PC-9 (cell line): Measurements from ENCODE around the gene ARHGAP26. TPM values are rescaled to one million over a fixed set of nuclear protein-coding genes. Genes with fewer than 3 reads are reported as not detected.

Experiments used
- BruUV-seq: library from RNA; stranded (reverse); fragments of 400-500 nt; replicated peaks from 2 replicates; lab custom pipeline; 2021; lab: Mats Ljungman, UMichigan
- CTCF ChIA-PET: fragments of 300-600 bp; sonication (Branson Sonifier 250); formaldehyde crosslinking; loops from one replicate; lab custom pipeline; 2022; ENCODE audit warnings: antibody characterized with exemption; lab: Charles Lee
- POLR2A ChIA-PET: fragments of 300-600 bp; sonication (Branson Sonifier 250); formaldehyde crosslinking; loops from one replicate; lab custom pipeline; 2022; ENCODE audit warnings: antibody characterized with exemption; ENCODE audit not compliant: unreplicated experiment; lab: Charles Lee
- DNase-seq, 2 experiments: peaks; one replicate each; pipeline versions ENCODE4 v3.0.0 to v3.0.0-alpha.2; 2015 to 2022; ENCODE audit warnings: mixed read lengths in 1 of 2
- H2AFZ ChIP-seq: fragments of 200-600 bp; sonication (generic); 2 replicates; pipeline ENCODE4 v1.8.1; 2017; ENCODE audit warnings: antibody characterized with exemption
- H3F3A ChIP-seq: fragments of 200-600 bp; sonication (generic); 2 replicates; pipeline ENCODE4 v1.8.1; 2017; ENCODE audit warnings: antibody characterized with exemption, mild to moderate bottlenecking, low read depth; ENCODE audit not compliant: insufficient read depth
- H3K27ac ChIP-seq: fragments of 200-600 bp; sonication (generic); 2 replicates; pipeline ENCODE4 v1.6.1; 2016; ENCODE audit warnings: mixed run types
- H3K27me3 ChIP-seq: fragments of 200-600 bp; sonication (generic); 2 replicates; pipeline ENCODE4 v1.6.1; 2016; ENCODE audit warnings: low read depth, mixed run types; ENCODE audit not compliant: insufficient read depth
- H3K36me3 ChIP-seq: fragments of 200-600 bp; sonication (generic); 2 replicates; pipeline ENCODE4 v1.6.1; 2016; ENCODE audit warnings: low read depth, mixed run types
- H3K4me1 ChIP-seq: fragments of 200-600 bp; sonication (generic); replicated peaks from 2 replicates; pipeline ENCODE4 v1.6.1; 2016; ENCODE audit warnings: mixed run types; ENCODE audit not compliant: insufficient read depth
- H3K4me2 ChIP-seq: fragments of 200-600 bp; sonication (generic); 2 replicates; pipeline ENCODE4 v1.6.1; 2017; ENCODE audit warnings: mixed run types
- H3K4me3 ChIP-seq: fragments of 200-600 bp; sonication (generic); 2 replicates; pipeline ENCODE4 v1.6.1; 2016; ENCODE audit warnings: mixed run types
- H3K79me2 ChIP-seq: fragments of 200-600 bp; sonication (generic); 2 replicates; pipeline ENCODE4 v1.6.1; 2017; ENCODE audit warnings: low read depth, mixed run types
- H3K9me2 ChIP-seq: fragments of 200-600 bp; sonication (generic); 2 replicates; pipeline ENCODE4 v1.8.1; 2017; ENCODE audit warnings: mild to moderate bottlenecking; ENCODE audit not compliant: insufficient read depth
- H3K9me3 ChIP-seq: fragments of 200-600 bp; sonication (generic); 2 replicates; pipeline ENCODE4 v1.8.1; 2016; ENCODE audit warnings: low read depth; ENCODE audit not compliant: insufficient read depth
- H4K20me1 ChIP-seq: fragments of 200-600 bp; sonication (generic); 2 replicates; pipeline ENCODE4 v1.8.1; 2017; ENCODE audit not compliant: insufficient read depth
- CTCF ChIP-seq: fragments of 200-600 bp; sonication (generic); conservative IDR thresholded peaks from 2 replicates; pipeline ENCODE4 v1.6.1; 2017; ENCODE audit warnings: mixed run types, antibody characterized with exemption, mild to moderate bottlenecking, moderate library complexity
- EZH2 ChIP-seq: fragments of 200-600 bp; sonication (generic); IDR thresholded peaks from 2 replicates; pipeline ENCODE4 v1.8.0; 2017; ENCODE audit warnings: antibody characterized with exemption, low read depth
- intact Hi-C: fragments of 100-400 bp; cut with micrococcal nuclease; formaldehyde crosslinking; loops from one replicate; pipeline ENCODE4 v1.10.0; 2022; ENCODE audit not compliant: unreplicated experiment
- total RNA-seq: library from RNA; stranded (reverse); gene quantifications from 2 replicates; pipeline ENCODE4 v1.2.3, GENCODE V29; 2021

Gene ARHGAP26
- total RNA-seq, 1 experiment from 2014 or later: 29.7 TPM

GRCh38 chr5:143151056-143151700, 381.0 kb downstream of the ARHGAP26 start:
- ChIA-PET POLR2A (no interaction called here), CTCF (no interaction called here)
- Histone ChIP-seq H3K79me2 (no peaks in the 10 kb centered on the region), H3K27me3 (no peaks in the 10 kb centered on the region), H2AFZ (no peak overlapping the region), H3K27ac (no peak overlapping the region), H3K4me2 (no peak overlapping the region), H3K36me3 (no peaks in the 10 kb centered on the region; the same call in 1 of the 2 replicates), H3K4me1 (peaks cover 15% of the 10 kb centered on the region), H4K20me1 (no peaks in the 10 kb centered on the region), H3K9me3 (no peaks in the 10 kb centered on the region), H3K4me3 (no peak overlapping the region), H3K9me2 (no peaks in the 10 kb centered on the region), H3F3A (peaks cover 13% of the 10 kb centered on the region; the same call in 1 of the 2 replicates)
- intact Hi-C loops: no loop called here
- TF ChIP-seq EZH2 (no peak), CTCF (no peak)
- DNase-seq: no peak
- BruUV-seq: no TSS peak

GRCh38 chr5:143152445-143152844, 382.3 kb downstream of the ARHGAP26 start:
- H3K27me3 ChIP-seq: no peaks in the 10 kb centered on the region
- POLR2A ChIA-PET: no interaction called here
- H2AFZ ChIP-seq: no peak overlapping the region
- H3K27ac ChIP-seq: no peak overlapping the region
- H4K20me1 ChIP-seq: no peaks in the 10 kb centered on the region
- H3K4me3 ChIP-seq: no peak overlapping the region
- peaks cover 15% of the 10 kb centered on the region for H3K4me1 ChIP-seq
- no peak for DNase-seq
- no TSS peak for BruUV-seq
- H3K4me2 ChIP-seq: no peak overlapping the region
- no peaks in the 10 kb centered on the region for H3K9me2 ChIP-seq
- no peaks in the 10 kb centered on the region; the same call in 1 of the 2 replicates for H3K36me3 ChIP-seq
- no peak for TF ChIP-seq EZH2
- no peak for TF ChIP-seq CTCF
- H3F3A ChIP-seq: peaks cover 13% of the 10 kb centered on the region; the same call in 1 of the 2 replicates
- no peaks in the 10 kb centered on the region for H3K79me2 ChIP-seq
- H3K9me3 ChIP-seq: no peaks in the 10 kb centered on the region
- CTCF ChIA-PET: no interaction called here
- intact Hi-C loops: no loop called here

GRCh38 chr5:143153332-143154119, 383.3 kb downstream of the ARHGAP26 start:
- no peaks in the 10 kb centered on the region for H3K9me2 ChIP-seq
- no peak for DNase-seq
- no peak for TF ChIP-seq CTCF
- TF ChIP-seq EZH2: no peak
- H3K4me2 ChIP-seq: no peak overlapping the region
- no peaks in the 10 kb centered on the region; the same call in 1 of the 2 replicates for H3K36me3 ChIP-seq
- no peak overlapping the region for H2AFZ ChIP-seq
- peaks cover 13% of the 10 kb centered on the region; the same call in 1 of the 2 replicates for H3F3A ChIP-seq
- no peaks in the 10 kb centered on the region for H4K20me1 ChIP-seq
- POLR2A ChIA-PET: interaction anchor here (0.5 to 0.6 kb wide), 3 partner anchors 39 to 214 kb away, joined by 4 to 11 read pairs (median 5); no protein-coding TSS in a partner anchor
- BruUV-seq: no TSS peak
- H3K27me3 ChIP-seq: no peaks in the 10 kb centered on the region
- H3K4me1 ChIP-seq: peaks cover 15% of the 10 kb centered on the region
- CTCF ChIA-PET: interaction anchor here (0.6 kb wide), 1 partner anchor 29 kb away, joined by 9 read pairs; no protein-coding TSS in a partner anchor
- intact Hi-C loops: no loop called here
- no peak overlapping the region for H3K27ac ChIP-seq
- no peak overlapping the region for H3K4me3 ChIP-seq
- H3K79me2 ChIP-seq: no peaks in the 10 kb centered on the region
- no peaks in the 10 kb centered on the region for H3K9me3 ChIP-seq
